Endothelial cell of umbilical vein (primary cell): ENCODE measurements around the gene CAMTA1. TPM values are rescaled to one million over a fixed set of nuclear protein-coding genes. Genes with fewer than 3 reads are reported as not detected.

ENCODE experiments used
- BruUV-seq: library from RNA; stranded (reverse); fragments of 400-500 nt; replicated peaks from 2 replicates; lab custom pipeline; 2021; lab: Mats Ljungman, UMichigan
- CTCF ChIA-PET: fragments of 300-600, 350-600 bp; sonication (Branson Sonifier 250); formaldehyde crosslinking; loops from one replicate; lab custom pipeline; 2021; ENCODE audit warnings: antibody characterized with exemption, inconsistent platforms; lab: Charles Lee
- POLR2A ChIA-PET: fragments of 300-600, 350-600 bp; sonication (Branson Sonifier 250); formaldehyde crosslinking; loops from one replicate; lab custom pipeline; 2021; ENCODE audit warnings: antibody characterized with exemption, inconsistent platforms; lab: Charles Lee
- DNase-seq: peaks from one replicate; pipeline ENCODE4 v3.0.0-alpha.2; 2011; ENCODE audit warnings: low read depth, low spot score
- FAIRE-seq: peaks from 2 replicates; lab custom pipeline; 2011; peaks lifted over from hg19 to GRCh38; lab: Jason Lieb, UNC
- H2AFZ ChIP-seq: 2 replicates; pipeline ENCODE4 v1.6.0; 2012; ENCODE audit warnings: low read depth, low read length, control low read depth, inconsistent platforms
- H3K27ac ChIP-seq: 2 replicates; pipeline ENCODE4 v1.5.1; 2011; ENCODE audit warnings: low read depth, mild to moderate bottlenecking, control low read depth, low read length, moderate library complexity; ENCODE audit not compliant: insufficient read depth
- H3K27me3 ChIP-seq, 2 experiments: 2 replicates each; pipeline versions ENCODE4 v1.6.0 to v1.6.1; 2011; ENCODE audit warnings: low read length in 2 of 2, mixed read lengths in 1 of 2; ENCODE audit not compliant: control insufficient read depth in 2 of 2, insufficient read depth in 2 of 2
- H3K36me3 ChIP-seq, 2 experiments: 2 replicates in 1 of 2; 3 replicates in 1 of 2; pipeline ENCODE4 v1.5.1; 2011; ENCODE audit warnings: low read length in 2 of 2, mild to moderate bottlenecking in 1 of 2, moderate library complexity in 1 of 2; ENCODE audit not compliant: control insufficient read depth in 2 of 2, insufficient read depth in 2 of 2; ENCODE audit errors: extremely low read depth in 1 of 2
- H3K4me1 ChIP-seq: 3 replicates; pipeline ENCODE4 v1.5.1; 2011; ENCODE audit warnings: mild to moderate bottlenecking, low read length; ENCODE audit not compliant: control insufficient read depth, insufficient read depth; ENCODE audit errors: extremely low read depth
- H3K4me2 ChIP-seq: 2 replicates; pipeline ENCODE4 v1.6.1; 2011; ENCODE audit warnings: low read length, control low read depth, mixed read lengths; ENCODE audit not compliant: insufficient read depth
- H3K4me3 ChIP-seq, 3 experiments: fragments of 200-600 bp in 1 of 3; sonication (generic), shearing (Covaris generic) in 1 of 3; replicated peaks in 1 of 3; 2 replicates each; pipeline ENCODE4 v1.5.1; 2011 to 2016; ENCODE audit warnings: control low read depth in 3 of 3, low read length in 3 of 3, mild to moderate bottlenecking in 2 of 3, inconsistent platforms in 1 of 3, low read depth in 1 of 3, moderate library complexity in 1 of 3; ENCODE audit not compliant: insufficient read depth in 1 of 3
- H3K79me2 ChIP-seq: 2 replicates; pipeline ENCODE4 v1.6.0; 2012; ENCODE audit warnings: low read length, inconsistent platforms; ENCODE audit not compliant: control insufficient read depth, insufficient read depth
- H3K9ac ChIP-seq: replicated peaks from 2 replicates; pipeline ENCODE3; 2011; ENCODE audit warnings: low read length, control low read depth; ENCODE audit not compliant: insufficient read depth; ENCODE audit errors: extremely low read depth
- H3K9me1 ChIP-seq: replicated peaks from 3 replicates; pipeline ENCODE4 v1.6.0; 2011; ENCODE audit warnings: mild to moderate bottlenecking, low read length; ENCODE audit not compliant: control insufficient read depth, insufficient read depth; ENCODE audit errors: extremely low read depth
- H3K9me3 ChIP-seq: replicated peaks from 2 replicates; pipeline ENCODE4 v1.5.1; 2012; ENCODE audit warnings: low read length, inconsistent platforms; ENCODE audit not compliant: control insufficient read depth, insufficient read depth
- H4K20me1 ChIP-seq: replicated peaks from 2 replicates; pipeline ENCODE3; 2011; ENCODE audit warnings: mild to moderate bottlenecking, low read length; ENCODE audit not compliant: control insufficient read depth, insufficient read depth; ENCODE audit errors: extremely low read depth
- EZH2 ChIP-seq: IDR thresholded peaks from 2 replicates; pipeline ENCODE4 v1.6.1; 2012; ENCODE audit warnings: borderline replicate concordance, low read depth, mild to moderate bottlenecking, moderate library complexity, low read length, inconsistent platforms; ENCODE audit not compliant: severe bottlenecking
- FOS ChIP-seq: IDR thresholded peaks from 2 replicates; pipeline ENCODE4 v1.6.1; 2011; ENCODE audit warnings: mild to moderate bottlenecking, low read length, moderate library complexity, borderline replicate concordance; ENCODE audit not compliant: insufficient read depth
- GATA2 ChIP-seq: IDR thresholded peaks from 2 replicates; pipeline ENCODE4 v1.7.0; 2011; ENCODE audit warnings: low read depth, mild to moderate bottlenecking, moderate library complexity, mixed read lengths, low read length; ENCODE audit not compliant: insufficient read length, insufficient read depth
- JUN ChIP-seq: IDR thresholded peaks from 2 replicates; pipeline ENCODE4 v1.6.1; 2011; ENCODE audit warnings: borderline replicate concordance, low read depth; ENCODE audit not compliant: insufficient read length, insufficient read depth
- MYC ChIP-seq: IDR thresholded peaks from one replicate; pipeline ENCODE4 v1.6.1; 2011; ENCODE audit warnings: mild to moderate bottlenecking, low read depth, low read length
- POLR2A ChIP-seq: IDR thresholded peaks from 2 replicates; pipeline ENCODE4 v1.6.1; 2012; ENCODE audit warnings: low read depth, mild to moderate bottlenecking, control low read depth, low read length
- POLR2AphosphoS5 ChIP-seq: IDR thresholded peaks from 2 replicates; pipeline ENCODE4 v1.6.1; 2012; ENCODE audit warnings: low read depth, mild to moderate bottlenecking, control low read depth, low read length, moderate library complexity; ENCODE audit not compliant: insufficient read depth
- dilution Hi-C: fragments of 300-500 bp; cut with MboI; formaldehyde crosslinking; loops from one replicate; pipeline ENCODE4 v1.15.0; 2019; ENCODE audit warnings: low sequenced_read_pairs; ENCODE audit not compliant: extremely low pct_ligation_motif_present
- intact Hi-C: fragments of 100-400 bp; cut with micrococcal nuclease; formaldehyde crosslinking; loops from one replicate; pipeline ENCODE4 v1.10.0; 2022
- polyA plus RNA-seq, 4 experiments: library from polyadenylated mRNA; depleted of rRNA in 3 of 4; stranded (reverse) in 3 of 4; unstranded in 1 of 4; fragments of >200 nt; gene quantifications; 2 replicates each; pipeline versions ENCODE4 v1.2.1 to v1.2.3, GENCODE V29; 2011 to 2012; ENCODE audit warnings: missing spikeins in 1 of 4
- total RNA-seq: library from RNA; stranded (reverse); gene quantifications from 2 replicates; pipeline ENCODE4 v1.2.3, GENCODE V29; 2021
- TF ChIP-seq, protein P1 (sequence below): IDR thresholded peaks from 2 replicates; pipeline ENCODE4 v1.6.1; 2011; ENCODE audit not compliant: insufficient read depth, insufficient read length
- TF ChIP-seq, protein P2 (sequence below), 2 donors: IDR thresholded peaks; 1 replicate in 1 of 2; 2 replicates in 1 of 2; pipeline ENCODE4 v1.5.1; 2011; ENCODE audit warnings: low read length in 2 of 2, mild to moderate bottlenecking in 2 of 2, moderate library complexity in 2 of 2, control low read depth in 1 of 2, inconsistent platforms in 1 of 2, low read depth in 1 of 2; ENCODE audit not compliant: insufficient read depth in 1 of 2; ENCODE audit errors: extremely low read depth in 1 of 2

Gene CAMTA1
- total and polyA plus RNA-seq, 2 donors (not counting 3 experiments of a cell fraction or from before 2014, with no cell fraction given), result 50.8 to 92.7 TPM

DNA sequence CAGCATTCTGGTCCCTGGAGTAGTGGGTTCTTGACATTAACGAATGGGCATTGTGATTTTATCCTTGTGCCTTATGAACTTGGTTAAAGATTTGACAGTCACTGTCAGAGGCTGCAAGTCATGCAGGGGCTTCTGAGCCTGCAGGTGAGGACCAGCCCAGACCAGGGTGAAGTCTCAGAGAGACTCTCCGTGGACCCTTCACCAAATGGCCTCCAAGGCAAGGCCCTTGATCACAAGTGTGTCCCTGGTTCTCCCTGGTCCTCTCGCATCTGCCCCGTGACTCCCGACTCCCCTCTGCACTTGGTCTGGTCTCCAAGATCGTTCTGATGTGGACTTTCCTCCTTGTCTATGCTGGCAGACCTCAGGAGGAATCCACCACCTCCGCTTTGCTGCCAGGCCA lies 509.4 kb downstream of the CAMTA1 start:
- H4K20me1 ChIP-seq, result no peaks in the 10 kb centered on the region
- no peak overlapping the region for H3K4me2 ChIP-seq
- H3K9me1 ChIP-seq, result no peaks in the 10 kb centered on the region
- no peak for TF ChIP-seq EZH2
- TF ChIP-seq, protein P1, sequence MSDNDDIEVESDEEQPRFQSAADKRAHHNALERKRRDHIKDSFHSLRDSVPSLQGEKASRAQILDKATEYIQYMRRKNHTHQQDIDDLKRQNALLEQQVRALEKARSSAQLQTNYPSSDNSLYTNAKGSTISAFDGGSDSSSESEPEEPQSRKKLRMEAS, result no peak
- TF ChIP-seq POLR2AphosphoS5, result no peak
- no peak for TF ChIP-seq MYC
- no peak for TF ChIP-seq FOS
- TF ChIP-seq, protein P2, sequence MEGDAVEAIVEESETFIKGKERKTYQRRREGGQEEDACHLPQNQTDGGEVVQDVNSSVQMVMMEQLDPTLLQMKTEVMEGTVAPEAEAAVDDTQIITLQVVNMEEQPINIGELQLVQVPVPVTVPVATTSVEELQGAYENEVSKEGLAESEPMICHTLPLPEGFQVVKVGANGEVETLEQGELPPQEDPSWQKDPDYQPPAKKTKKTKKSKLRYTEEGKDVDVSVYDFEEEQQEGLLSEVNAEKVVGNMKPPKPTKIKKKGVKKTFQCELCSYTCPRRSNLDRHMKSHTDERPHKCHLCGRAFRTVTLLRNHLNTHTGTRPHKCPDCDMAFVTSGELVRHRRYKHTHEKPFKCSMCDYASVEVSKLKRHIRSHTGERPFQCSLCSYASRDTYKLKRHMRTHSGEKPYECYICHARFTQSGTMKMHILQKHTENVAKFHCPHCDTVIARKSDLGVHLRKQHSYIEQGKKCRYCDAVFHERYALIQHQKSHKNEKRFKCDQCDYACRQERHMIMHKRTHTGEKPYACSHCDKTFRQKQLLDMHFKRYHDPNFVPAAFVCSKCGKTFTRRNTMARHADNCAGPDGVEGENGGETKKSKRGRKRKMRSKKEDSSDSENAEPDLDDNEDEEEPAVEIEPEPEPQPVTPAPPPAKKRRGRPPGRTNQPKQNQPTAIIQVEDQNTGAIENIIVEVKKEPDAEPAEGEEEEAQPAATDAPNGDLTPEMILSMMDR (IDR thresholded peaks at IDR 0.05; ENCODE audit: extremely low read depth in 1 of 2, insufficient read depth in 1 of 2, low read depth in 1 of 2, low read length in 2 of 2), result no peak
- no peak for TF ChIP-seq POLR2A
- TF ChIP-seq GATA2, result no peak
- no peak for TF ChIP-seq JUN
- intact Hi-C loops, result no loop called here
- DNase-seq (no peak), FAIRE-seq (no peak)
- no peaks in the 10 kb centered on the region for H3K27me3 ChIP-seq
- ChIA-PET CTCF (no interaction called here), POLR2A (no interaction called here)
- H3K4me3 ChIP-seq, result no peak overlapping the region
- no peaks in the 10 kb centered on the region for H3K9me3 ChIP-seq
- no peaks in the 10 kb centered on the region for H3K36me3 ChIP-seq
- dilution Hi-C loops, result no loop called here
- H3K79me2 ChIP-seq, result no peaks in the 10 kb centered on the region
- H2AFZ ChIP-seq, result no peak overlapping the region
- no TSS peak for BruUV-seq
- no peak overlapping the region for H3K27ac ChIP-seq
- no peak overlapping the region for H3K9ac ChIP-seq
- peaks cover 11% of the 10 kb centered on the region for H3K4me1 ChIP-seq
